ENCODE data around the gene LTBP4.
A peak's percentile ranks its signal among the peaks of the same experiment; 100 is the strongest.

The LTBP4 gene

DNA sequence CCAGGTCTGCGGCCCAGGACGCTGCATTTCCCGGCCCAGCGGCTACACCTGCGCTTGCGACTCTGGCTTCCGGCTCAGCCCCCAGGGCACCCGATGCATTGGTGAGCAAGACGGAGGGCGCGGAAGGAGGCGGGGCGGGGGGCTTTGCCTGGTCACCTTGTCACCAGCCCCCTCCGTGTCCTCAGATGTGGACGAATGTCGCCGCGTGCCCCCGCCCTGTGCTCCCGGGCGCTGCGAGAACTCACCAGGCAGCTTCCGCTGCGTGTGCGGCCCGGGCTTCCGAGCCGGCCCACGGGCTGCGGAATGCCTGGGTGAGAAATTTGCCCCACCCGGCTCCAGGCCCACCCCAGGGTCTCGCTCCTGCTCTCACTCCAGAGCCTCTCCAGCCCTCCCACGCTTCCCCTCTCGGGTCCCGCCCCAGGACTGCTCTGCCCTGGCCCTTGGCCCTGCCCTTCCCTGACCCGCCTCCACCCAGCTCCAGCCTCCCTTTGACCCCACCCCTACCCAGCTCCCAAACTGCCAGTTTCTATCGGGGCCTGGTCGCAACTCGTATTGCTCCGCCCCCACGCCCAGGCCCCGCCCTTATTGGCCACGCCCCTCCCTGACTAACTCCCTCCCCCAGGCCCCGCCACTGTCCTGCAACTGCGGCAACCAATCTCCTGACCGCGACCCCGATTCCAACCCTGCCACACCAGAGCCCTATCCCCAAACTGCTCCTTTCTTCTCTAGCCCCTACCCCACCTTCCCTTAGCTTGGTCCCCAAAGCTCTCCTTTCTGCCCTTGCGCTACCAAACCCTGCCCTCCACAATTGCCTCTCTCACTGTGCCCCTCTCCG is 8.6 kb downstream of the LTBP4 start:
- peak; percentile 79 for DNase-seq (ENCODE audit: low read depth)
- H3K4me3 ChIP-seq (ENCODE audit: low read depth, low read length): peak overlapping the region; percentile 70
- TF ChIP-seq, protein P1, sequence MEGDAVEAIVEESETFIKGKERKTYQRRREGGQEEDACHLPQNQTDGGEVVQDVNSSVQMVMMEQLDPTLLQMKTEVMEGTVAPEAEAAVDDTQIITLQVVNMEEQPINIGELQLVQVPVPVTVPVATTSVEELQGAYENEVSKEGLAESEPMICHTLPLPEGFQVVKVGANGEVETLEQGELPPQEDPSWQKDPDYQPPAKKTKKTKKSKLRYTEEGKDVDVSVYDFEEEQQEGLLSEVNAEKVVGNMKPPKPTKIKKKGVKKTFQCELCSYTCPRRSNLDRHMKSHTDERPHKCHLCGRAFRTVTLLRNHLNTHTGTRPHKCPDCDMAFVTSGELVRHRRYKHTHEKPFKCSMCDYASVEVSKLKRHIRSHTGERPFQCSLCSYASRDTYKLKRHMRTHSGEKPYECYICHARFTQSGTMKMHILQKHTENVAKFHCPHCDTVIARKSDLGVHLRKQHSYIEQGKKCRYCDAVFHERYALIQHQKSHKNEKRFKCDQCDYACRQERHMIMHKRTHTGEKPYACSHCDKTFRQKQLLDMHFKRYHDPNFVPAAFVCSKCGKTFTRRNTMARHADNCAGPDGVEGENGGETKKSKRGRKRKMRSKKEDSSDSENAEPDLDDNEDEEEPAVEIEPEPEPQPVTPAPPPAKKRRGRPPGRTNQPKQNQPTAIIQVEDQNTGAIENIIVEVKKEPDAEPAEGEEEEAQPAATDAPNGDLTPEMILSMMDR (IDR thresholded peaks at IDR 0.05; ENCODE audit: low read depth, low read length, missing control alignments): no peak

DNA sequence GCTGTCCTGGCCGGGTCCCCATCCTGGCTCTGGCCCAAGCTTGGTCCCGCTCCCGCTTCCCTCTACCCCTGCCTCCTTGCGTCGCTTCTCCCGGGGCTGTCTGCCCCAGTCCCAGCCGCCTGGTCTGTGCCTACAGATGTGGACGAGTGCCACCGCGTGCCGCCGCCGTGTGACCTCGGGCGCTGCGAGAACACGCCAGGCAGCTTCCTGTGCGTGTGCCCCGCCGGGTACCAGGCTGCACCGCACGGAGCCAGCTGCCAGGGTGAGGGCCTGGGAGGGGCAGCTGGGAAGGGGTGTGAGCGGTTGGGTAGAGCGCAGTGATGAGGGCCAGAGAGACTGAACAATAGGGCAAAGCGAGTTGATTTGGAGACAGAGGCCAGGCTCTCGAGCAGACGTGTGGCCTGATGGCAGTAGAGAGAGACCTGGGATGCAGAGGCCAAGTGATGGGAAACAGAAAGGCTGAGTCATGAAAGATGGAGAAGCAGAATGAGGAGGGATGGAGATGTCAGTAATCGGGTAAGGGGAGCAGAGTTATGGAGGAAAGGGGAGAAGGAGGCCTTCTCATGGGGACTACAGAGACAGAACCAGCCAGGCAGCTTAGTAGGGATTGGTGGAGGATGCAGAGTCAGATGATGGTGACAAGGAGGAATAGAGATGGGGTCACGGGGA is 9.4 kb downstream of the LTBP4 start:
- H3K4me3 ChIP-seq (ENCODE audit: low read depth, low read length): peak overlapping the region; percentile 34
- TF ChIP-seq, protein P1 (IDR thresholded peaks at IDR 0.05; ENCODE audit: low read depth, low read length, missing control alignments): no peak

DNA sequence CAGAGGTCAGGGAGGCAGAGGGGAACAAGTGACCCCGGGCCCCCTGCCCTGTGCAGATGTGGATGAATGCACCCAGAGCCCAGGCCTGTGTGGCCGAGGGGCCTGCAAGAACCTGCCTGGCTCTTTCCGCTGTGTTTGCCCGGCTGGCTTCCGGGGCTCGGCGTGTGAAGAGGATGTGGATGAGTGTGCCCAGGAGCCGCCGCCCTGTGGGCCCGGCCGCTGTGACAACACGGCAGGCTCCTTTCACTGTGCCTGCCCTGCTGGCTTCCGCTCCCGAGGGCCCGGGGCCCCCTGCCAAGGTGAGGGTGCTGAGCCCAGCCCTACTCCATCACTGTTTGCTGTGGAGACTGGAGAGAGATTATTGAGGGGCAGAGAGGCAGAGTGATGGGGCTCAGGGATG is 9.9 kb downstream of the LTBP4 start:
- TF ChIP-seq, protein P1 (IDR thresholded peaks at IDR 0.05; ENCODE audit: low read depth, low read length, missing control alignments): no peak
- no peak overlapping the region for H3K4me3 ChIP-seq (ENCODE audit: low read depth, low read length)
- no peak for DNase-seq (ENCODE audit: low read depth)

More for the DNA sequence above, 9.4 kb downstream of the LTBP4 start:
- DNase-seq (ENCODE audit: low read depth): no peak

DNA sequence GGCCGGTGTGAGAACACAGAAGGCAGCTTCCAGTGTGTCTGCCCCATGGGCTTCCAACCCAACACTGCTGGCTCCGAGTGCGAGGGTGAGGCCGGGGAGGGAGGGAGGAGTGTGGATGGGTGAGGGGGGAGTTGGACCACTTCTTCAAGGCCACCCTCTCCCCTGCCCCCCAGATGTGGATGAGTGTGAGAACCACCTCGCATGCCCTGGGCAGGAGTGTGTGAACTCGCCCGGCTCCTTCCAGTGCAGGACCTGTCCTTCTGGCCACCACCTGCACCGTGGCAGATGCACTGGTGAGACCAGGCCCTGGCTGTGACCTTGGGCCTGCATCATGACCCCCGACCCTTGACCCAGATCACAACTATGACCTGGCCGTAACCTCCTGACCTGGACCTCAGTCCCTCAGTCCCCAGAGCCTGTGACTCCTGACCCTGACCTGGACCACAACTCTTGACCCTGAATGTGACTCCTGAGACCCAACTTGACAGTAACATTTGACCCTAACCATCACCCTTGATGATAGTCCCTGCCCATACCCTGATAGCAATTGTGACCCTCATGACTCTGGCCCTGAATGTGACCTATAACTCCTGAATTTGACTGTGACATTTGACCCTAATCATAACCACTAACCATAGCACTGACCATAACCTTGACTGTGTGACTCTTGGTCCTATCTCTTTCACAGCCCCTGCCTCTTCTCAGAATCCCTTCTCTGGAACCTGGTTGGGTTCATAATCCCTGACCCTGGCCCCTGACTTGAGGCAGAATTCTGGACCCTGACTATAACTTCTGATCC is 10.9 kb downstream of the LTBP4 start:
- TF ChIP-seq, protein P1 (IDR thresholded peaks at IDR 0.05; ENCODE audit: low read depth, low read length, missing control alignments): no peak
- no peak for DNase-seq (ENCODE audit: low read depth)
- no peak overlapping the region for H3K4me3 ChIP-seq (ENCODE audit: low read depth, low read length)

DNA sequence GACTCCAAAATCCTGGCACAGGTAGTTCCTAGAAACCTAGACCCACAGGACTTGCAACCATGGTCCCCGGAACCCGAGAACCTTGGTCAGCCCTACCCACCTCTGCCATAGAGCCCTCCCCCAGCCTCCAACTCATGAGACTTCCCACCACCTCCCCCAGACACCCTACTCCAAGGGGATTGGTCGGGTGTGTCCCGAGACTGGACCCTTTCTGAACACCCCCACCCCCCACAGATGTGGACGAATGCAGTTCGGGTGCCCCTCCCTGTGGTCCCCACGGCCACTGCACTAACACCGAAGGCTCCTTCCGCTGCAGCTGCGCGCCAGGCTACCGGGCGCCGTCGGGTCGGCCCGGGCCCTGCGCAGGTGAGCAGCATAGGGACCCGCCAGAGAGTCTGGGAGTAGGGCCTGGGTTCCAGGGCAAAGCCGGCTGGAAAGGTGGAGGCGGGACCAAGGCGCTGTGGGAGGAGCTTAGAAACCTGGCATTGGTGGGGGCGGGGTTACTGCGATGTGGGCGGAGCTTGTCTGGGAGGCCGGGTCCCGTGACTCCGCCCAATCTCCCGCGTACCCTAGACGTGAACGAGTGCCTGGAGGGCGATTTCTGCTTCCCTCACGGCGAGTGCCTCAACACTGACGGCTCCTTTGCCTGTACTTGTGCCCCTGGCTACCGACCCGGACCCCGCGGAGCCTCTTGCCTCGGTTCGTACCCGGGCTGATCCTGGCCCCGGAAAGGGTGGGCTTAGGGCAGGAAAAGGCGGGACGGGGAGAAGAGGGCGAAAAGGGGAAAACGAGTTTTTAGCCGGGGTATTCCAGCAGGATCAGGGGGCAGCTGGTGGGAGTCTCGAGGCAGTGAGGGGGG is 11.9 kb downstream of the LTBP4 start:
- peak overlapping the region; percentile 80 for H3K4me3 ChIP-seq (ENCODE audit: low read depth, low read length)
- DNase-seq (ENCODE audit: low read depth): no peak
- TF ChIP-seq, protein P1 (IDR thresholded peaks at IDR 0.05; ENCODE audit: low read depth, low read length, missing control alignments): no peak
